ENCODE measurements around the gene PATE4.

The PATE4 gene

DNA sequence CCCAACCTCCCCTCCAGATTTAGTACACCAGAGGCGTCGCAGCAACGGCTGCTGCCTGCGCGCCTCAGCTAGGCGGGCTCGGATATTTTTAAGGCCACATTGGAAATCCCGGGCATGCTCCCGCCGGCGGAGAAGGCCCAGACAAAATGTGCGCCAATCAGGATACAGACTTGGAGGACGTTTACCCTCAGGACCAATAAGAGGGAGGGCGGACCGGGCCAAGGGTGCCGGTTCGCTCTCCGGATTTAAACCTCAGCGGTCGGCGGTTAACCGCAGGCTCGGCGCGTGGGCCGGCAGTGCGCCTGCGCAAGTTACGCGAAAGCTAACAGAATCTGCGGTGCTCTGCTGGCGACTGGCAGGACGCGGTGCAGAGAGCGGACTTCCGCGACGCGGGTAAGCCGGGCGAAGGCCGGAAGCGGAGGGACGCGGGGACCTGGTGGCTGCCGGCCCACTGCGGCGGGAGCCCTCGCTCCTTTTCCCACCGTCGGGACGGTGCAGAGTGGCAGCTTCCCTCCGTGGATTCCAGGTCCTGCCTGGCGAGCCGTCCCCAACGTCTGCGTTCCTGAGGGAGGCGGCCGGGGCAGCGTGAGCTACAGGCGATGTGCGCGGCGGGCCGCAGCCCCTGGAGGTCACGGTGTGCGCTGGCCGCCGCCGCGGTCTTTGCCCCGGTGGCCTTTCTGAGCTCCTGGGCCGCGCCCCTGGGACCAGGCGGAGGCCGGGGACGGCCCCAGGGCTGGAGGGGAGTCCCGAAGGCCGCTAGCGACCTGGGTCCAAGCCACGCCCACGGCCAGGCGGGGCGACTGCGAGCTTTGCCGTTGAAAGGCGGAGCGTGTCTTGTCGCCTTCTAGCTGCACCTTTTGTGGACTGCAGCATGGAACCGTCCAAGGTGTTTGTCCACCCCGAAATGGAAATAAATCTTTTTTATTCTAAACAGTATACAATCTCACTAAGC is 54.5 kb downstream of the PATE4 start, which contains the start of gene HYLS1:
HYLS1 (plus strand) TSS at position 296 of the 952 bp plus-strand sequence. CDS start 11,701 bp downstream, outside the sequence.
- H3K4me3 ChIP-seq (ENCODE audit: low read depth, low read length): peak within 1 kb of the TSS; percentile 84
